Retinal pigment epithelial cell (primary cell): ENCODE results near the gene OR10A4.

Experiments
- DNase-seq: peaks from one replicate; pipeline ENCODE4 v3.0.0-alpha.2; 2010; ENCODE audit warnings: low read depth
- H3K4me3 ChIP-seq: 2 replicates; pipeline ENCODE4 v1.5.1; 2011; ENCODE audit warnings: mild to moderate bottlenecking, low read length, control low read depth, moderate library complexity
- TF ChIP-seq, protein P1 (sequence below): conservative IDR thresholded peaks from 2 replicates; pipeline ENCODE4 v1.5.1; 2011; ENCODE audit warnings: low read depth, low read length, control low read depth, inconsistent platforms

Gene OR10A4

DNA sequence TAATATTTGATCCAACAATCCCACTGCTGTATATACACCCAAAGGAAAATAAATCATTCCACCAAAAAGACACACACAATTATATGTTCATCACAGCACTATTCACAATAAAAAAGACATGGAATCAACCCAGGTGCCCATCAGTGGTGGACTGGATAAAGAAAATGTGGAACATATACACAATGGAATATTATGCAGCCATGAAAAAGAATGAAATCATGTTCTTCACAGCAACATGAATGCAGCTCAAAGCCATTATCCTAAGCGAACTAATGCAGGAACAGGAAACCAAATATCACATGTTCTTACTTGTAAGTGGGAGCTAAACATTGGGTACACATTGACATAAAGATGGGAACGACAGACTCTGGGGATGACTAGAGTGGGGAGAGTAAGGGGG is 43.3 kb downstream of the OR10A4 start:
- DNase-seq = no peak
- TF ChIP-seq, protein P1, sequence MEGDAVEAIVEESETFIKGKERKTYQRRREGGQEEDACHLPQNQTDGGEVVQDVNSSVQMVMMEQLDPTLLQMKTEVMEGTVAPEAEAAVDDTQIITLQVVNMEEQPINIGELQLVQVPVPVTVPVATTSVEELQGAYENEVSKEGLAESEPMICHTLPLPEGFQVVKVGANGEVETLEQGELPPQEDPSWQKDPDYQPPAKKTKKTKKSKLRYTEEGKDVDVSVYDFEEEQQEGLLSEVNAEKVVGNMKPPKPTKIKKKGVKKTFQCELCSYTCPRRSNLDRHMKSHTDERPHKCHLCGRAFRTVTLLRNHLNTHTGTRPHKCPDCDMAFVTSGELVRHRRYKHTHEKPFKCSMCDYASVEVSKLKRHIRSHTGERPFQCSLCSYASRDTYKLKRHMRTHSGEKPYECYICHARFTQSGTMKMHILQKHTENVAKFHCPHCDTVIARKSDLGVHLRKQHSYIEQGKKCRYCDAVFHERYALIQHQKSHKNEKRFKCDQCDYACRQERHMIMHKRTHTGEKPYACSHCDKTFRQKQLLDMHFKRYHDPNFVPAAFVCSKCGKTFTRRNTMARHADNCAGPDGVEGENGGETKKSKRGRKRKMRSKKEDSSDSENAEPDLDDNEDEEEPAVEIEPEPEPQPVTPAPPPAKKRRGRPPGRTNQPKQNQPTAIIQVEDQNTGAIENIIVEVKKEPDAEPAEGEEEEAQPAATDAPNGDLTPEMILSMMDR = no peak
- H3K4me3 ChIP-seq = no peak overlapping the region

DNA sequence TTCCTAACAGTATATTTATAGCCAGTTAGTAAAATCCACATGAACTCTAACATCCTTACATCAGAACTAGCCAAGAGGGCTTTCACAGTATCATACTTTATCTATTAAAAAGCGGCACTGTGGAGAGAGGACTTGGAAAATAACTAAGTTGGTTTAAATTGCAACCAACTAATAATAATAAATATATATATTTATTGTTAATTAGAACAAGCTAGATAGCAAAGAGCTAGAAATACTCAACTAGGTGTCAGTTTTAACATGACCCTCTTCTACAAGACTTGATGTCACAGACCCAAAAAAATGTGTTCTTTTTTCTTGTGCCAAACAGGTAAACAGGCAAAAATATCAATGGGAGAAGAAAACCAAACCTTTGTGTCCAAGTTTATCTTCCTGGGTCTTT is 44.3 kb downstream of the OR10A4 start, which contains the start of gene OR2D3:
OR2D3 (plus strand) TSS at position 301 of the 400 bp plus-strand sequence; CDS start at position 301, 0 bp downstream.
- TF ChIP-seq, protein P1 = no peak
- no peak for DNase-seq
- no peak within 1 kb of the TSS for H3K4me3 ChIP-seq

DNA sequence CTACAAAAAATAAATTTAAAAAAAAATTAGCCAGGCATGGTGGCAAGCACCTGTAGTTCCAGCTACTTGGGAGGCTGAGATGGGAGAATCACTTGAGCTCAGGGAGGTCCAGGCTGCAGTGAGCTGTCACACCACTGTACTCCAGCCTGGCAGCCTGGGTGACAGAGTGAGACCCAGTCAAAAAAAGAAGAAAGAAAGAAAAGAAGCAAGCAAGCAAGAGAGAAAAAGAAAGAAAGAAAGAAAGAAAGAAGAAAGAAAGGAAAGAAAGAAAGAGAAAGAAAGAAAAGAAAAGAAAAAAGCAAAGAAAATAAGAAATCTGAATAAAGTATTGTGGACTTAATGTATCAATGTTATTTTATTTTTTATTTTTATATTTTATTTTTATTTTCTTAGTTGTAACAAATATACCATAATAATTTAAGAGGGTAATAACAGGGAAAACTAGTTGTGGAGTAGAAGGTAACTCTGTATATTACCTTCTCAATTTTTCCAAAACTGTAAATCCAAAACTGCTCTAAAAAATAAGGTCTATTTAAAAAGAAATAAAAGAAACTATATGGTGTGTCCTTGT is 48.7 kb downstream of the OR10A4 start:
- no peak for DNase-seq
- no peak overlapping the region for H3K4me3 ChIP-seq
- TF ChIP-seq, protein P1 = no peak

DNA sequence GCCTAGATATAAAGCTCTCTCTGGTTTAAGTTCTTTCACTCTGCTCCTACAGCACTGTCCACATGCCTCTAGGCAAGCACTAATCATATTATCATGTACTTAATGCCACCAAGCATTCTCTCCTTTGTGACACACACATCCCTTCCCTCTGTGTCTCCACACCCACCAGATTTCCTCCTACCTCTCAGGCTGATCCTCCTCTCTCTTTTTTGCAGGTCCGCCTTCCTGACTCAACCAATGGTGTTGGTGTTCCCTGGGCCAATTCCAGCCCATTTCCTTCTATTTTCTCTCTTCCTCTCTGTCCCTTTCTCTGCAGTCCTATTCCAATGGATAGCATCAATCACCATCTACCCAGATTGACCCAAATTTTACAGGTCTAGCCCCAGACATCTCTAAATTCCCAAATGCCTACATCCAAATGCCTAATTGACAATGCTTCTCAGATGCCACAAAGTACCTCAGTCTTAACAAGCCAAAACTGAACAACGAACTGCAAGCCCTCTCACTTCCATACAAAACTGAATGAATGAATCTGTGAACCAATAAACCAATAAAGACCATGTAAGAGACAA is 49.3 kb downstream of the OR10A4 start:
- TF ChIP-seq, protein P1 = no peak
- DNase-seq = no peak
- H3K4me3 ChIP-seq = peak overlapping the region; percentile 86

DNA sequence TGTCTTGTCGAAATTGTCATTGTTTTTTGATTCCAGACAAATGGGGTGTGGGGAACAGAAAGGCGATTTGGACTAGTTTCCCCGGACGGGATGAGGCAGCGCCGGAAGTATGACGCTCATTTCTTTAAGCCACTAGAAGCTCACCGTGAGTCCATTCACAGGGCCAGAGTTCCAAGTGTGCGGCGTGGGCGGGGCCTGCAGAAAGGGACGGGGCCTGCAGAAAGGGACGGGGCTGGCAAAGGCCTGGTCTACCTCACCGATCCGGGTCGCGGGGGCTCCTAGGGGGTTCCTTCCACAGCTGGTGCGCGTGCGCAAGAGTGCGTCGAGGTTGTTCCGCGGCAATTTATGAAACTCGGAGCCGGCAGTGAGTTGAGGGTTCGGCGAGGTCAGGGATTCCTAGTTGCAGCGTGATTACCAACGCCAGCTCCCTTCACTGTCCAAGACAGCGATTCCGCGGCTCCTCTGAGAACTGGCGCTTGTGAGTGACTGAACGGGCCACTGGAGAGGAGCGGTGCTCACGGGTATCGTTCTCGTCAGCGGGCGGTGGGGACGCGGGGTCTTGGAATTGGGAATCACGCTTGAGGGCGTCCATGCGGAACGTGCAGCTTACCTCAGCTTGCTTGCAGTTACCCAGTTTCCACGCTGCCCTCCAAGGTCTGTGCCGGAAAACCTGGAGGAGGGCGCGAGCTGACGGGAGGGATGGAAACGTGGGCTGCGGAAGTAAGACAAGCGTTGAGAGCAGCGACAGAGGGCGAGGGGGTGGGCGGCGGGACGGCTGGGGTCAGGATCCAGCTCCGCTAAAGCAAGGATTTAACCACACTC is 50.0 kb downstream of the OR10A4 start, which contains the start of gene ZNF215:
ZNF215 (plus strand) TSS at position 219 of the 822 bp plus-strand sequence. CDS start 5,847 bp downstream, outside the sequence.
- TF ChIP-seq, protein P1 = no peak
- DNase-seq = peak; percentile 24
- H3K4me3 ChIP-seq = peak within 1 kb of the TSS; percentile 86

DNA sequence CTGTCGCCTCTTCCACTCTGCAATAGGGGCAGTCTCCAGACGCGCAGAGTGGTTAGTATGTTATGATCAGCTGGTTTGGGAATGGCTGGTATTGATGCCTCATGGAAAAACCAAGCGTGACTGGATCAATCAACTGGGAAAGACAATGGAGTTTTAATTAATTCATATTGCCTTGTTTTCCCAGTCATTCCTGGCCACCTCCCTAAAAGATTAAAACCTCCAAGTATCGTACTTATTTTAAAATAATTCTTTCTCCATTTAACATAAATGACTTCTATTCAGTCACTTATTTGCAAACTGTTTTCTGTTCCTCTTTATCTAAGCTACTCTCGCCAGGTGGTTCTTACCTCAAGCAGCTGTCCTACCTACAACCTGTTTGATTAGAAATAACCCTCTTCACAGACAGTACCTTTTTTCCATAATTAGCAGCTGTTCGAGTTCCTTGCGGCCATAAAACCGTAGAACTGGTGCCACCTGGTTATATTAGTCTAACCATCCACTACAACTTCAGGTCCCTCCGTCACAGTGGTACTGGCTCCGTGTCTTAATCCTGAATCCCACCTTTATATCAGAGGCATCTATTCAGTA is 50.7 kb downstream of the OR10A4 start:
- no peak for DNase-seq
- TF ChIP-seq, protein P1 = no peak

More for the DNA sequence above, 50.7 kb downstream of the OR10A4 start:
- H3K4me3 ChIP-seq = peak overlapping the region; percentile 86
